Hematopoietic multipotent progenitor cell treated with erythropoietin and hydrocortisone succinate and interleukin-3 and kit ligand, for 15 days (in vitro differentiated cells): ENCODE measurements around the gene HYOU1.
"Not testable (repeated sequence)": the region's sequence is repeated elsewhere in the genome, so short reads cannot be mapped to it uniquely, and the experiment has no call there.

Experiments
- DNase-seq: peaks from one replicate; pipeline ENCODE4 v3.0.0-alpha.2; 2015; ENCODE audit warnings: low spot score

The HYOU1 gene

GRCh38 chr11:119087747-119088241, 30.8 kb upstream of the HYOU1 start:
- peak; percentile 98 for DNase-seq

GRCh38 chr11:119087123-119087522, 30.1 kb upstream of the HYOU1 start:
- DNase-seq = peak; percentile 74

GRCh38 chr11:119085437-119085847, 28.4 kb upstream of the HYOU1 start:
- DNase-seq = peak; percentile 91

GRCh38 chr11:119084663-119085436, 27.8 kb upstream of the HYOU1 start, which contains the start of gene HMBS:
Gene HMBS (plus strand): TSS chr11:119084881. CDS start chr11:119085034, 153 bp downstream.
- peak; percentile 95 for DNase-seq

GRCh38 chr11:119081682-119082260, 24.8 kb upstream of the HYOU1 start:
- no peak for DNase-seq

- no peak for DNase-seq
Measured at GRCh38 chr11:119078675-119079420, 21.8 kb upstream of the HYOU1 start.

- DNase-seq = no peak
Measured at GRCh38 chr11:119077839-119078238, 20.8 kb upstream of the HYOU1 start.

- peak; percentile 98 for DNase-seq
Measured at GRCh38 chr11:119067371-119068222, 10.6 kb upstream of the HYOU1 start, which contains the start of gene VPS11. Gene VPS11 (plus strand): TSS chr11:119067818. CDS start chr11:119067824, 6 bp downstream.

GRCh38 chr11:119065369-119065768, 8.4 kb upstream of the HYOU1 start:
- DNase-seq = peak; percentile 82

- peak; percentile 84 for DNase-seq
Measured at GRCh38 chr11:119062779-119063178, 5.8 kb upstream of the HYOU1 start.

GRCh38 chr11:119061256-119061655, 4.3 kb upstream of the HYOU1 start:
- DNase-seq = no peak

- DNase-seq = not testable (repeated sequence)
Measured at GRCh38 chr11:119059128-119059527, 2.1 kb upstream of the HYOU1 start.

GRCh38 chr11:119056421-119056999, 495 bp downstream of the HYOU1 start:
- DNase-seq = no peak

GRCh38 chr11:119055901-119056300, 1.1 kb downstream of the HYOU1 start:
- DNase-seq = peak; percentile 52

- DNase-seq = no peak
Measured at GRCh38 chr11:119054418-119054817, 2.6 kb downstream of the HYOU1 start.

GRCh38 chr11:119052163-119052814, 4.7 kb downstream of the HYOU1 start:
- DNase-seq = no peak

- no peak for DNase-seq
Measured at GRCh38 chr11:119051440-119052162, 5.4 kb downstream of the HYOU1 start.

- DNase-seq = no peak
Measured at GRCh38 chr11:119049081-119049480, 7.9 kb downstream of the HYOU1 start.

GRCh38 chr11:119048644-119049043, 8.4 kb downstream of the HYOU1 start:
- DNase-seq = no peak

- no peak for DNase-seq
Measured at GRCh38 chr11:119047205-119047604, 9.8 kb downstream of the HYOU1 start.
